Sigmoid colon (tissue), 7 donors: ENCODE results near the gene LMO7. TPM values are rescaled to one million over a fixed set of nuclear protein-coding genes. Genes with fewer than 3 reads are reported as not detected.

Experiments used
- DNase-seq: peaks from one replicate; pipeline ENCODE4 v3.0.0-alpha.2; 2019
- H3K27ac ChIP-seq, 4 donors: fragments of 200-600 bp; sonication (generic); one replicate each; pipeline ENCODE4 v1.5.1; 2016 to 2019; ENCODE audit warnings: mild to moderate bottlenecking in 1 of 4
- H3K27me3 ChIP-seq, 3 donors: fragments of 200-600 bp; sonication (generic); one replicate each; pipeline ENCODE4 v1.5.1; 2019; ENCODE audit warnings: mild to moderate bottlenecking in 1 of 3
- H3K36me3 ChIP-seq, 4 donors: fragments of 200-600 bp; sonication (generic); one replicate each; pipeline ENCODE4 v1.5.1; 2016 to 2019
- H3K4me1 ChIP-seq, 4 donors: fragments of 200-600 bp; sonication (generic); one replicate each; pipeline ENCODE4 v1.5.1; 2017 to 2019
- H3K4me3 ChIP-seq, 4 donors: fragments of 200-600 bp; sonication (generic); one replicate each; pipeline ENCODE4 v1.5.1; 2017 to 2019; ENCODE audit warnings: mild to moderate bottlenecking in 2 of 4, moderate library complexity in 1 of 4
- H3K9me3 ChIP-seq, 4 donors: fragments of 200-600 bp in 3 of 4; sonication (generic) in 3 of 4; one replicate each; pipeline versions ENCODE4 v1.5.1 to v1.6.1; 2013 to 2019
- EP300 ChIP-seq, 4 donors: sonication (generic); formaldehyde crosslinking; IDR thresholded peaks; one replicate each; pipeline ENCODE4 v1.6.1; 2017; ENCODE audit warnings: antibody characterized with exemption in 4 of 4
- POLR2A ChIP-seq, 2 donors: fragments of 450-650 bp; IDR thresholded peaks; one replicate each; pipeline ENCODE4 v1.6.1; 2016; ENCODE audit warnings: antibody characterized with exemption in 2 of 2, mild to moderate bottlenecking in 2 of 2, moderate library complexity in 2 of 2
- POLR2AphosphoS5 ChIP-seq, 4 donors: sonication (generic); formaldehyde crosslinking; IDR thresholded peaks; one replicate each; pipeline ENCODE4 v1.6.1; 2017; ENCODE audit warnings: antibody characterized with exemption in 4 of 4
- WGBS, 2 donors: extraction: QIAGEN DNeasy Blood & Tissue Kit; methylation state at CpG; one replicate each; pipeline ENCODE4 v1.1.7; 2013; 5-methylcytosine and 5-hydroxymethylcytosine counted together
- intact Hi-C: fragments of 100-400 bp; cut with DNase I; formaldehyde crosslinking; loops from one replicate; pipeline ENCODE4 v1.15.1; 2023
- polyA plus RNA-seq, 3 donors: library from polyadenylated mRNA; stranded (reverse); fragments of 200-250 nt; gene quantifications; one replicate each; pipeline ENCODE4 v1.2.3, GENCODE V29; 2013
- total RNA-seq, 4 donors: library from RNA; depleted of rRNA; stranded (reverse); fragments of >200 nt; gene quantifications; one replicate each; pipeline ENCODE4 v1.1.0, GENCODE V29; 2016
- TF ChIP-seq, protein P1 (sequence below), 4 experiments: fragments of 450-650 bp in 3 of 4; fragments of 200-600 bp in 1 of 4; IDR thresholded peaks; one replicate each; pipeline ENCODE4 v1.5.1; 2016 to 2019; ENCODE audit warnings: antibody characterized with exemption in 4 of 4, mild to moderate bottlenecking in 3 of 4, moderate library complexity in 2 of 4
- donor health status: healthy with polysubstance abuse.
- donor health status: Bipolar disorder and iron deficiency.
- donor health status: healthy.

Gene LMO7
- total and polyA plus RNA-seq, 7 donors = 5.0 to 66.4 (median 19.4) TPM

DNA sequence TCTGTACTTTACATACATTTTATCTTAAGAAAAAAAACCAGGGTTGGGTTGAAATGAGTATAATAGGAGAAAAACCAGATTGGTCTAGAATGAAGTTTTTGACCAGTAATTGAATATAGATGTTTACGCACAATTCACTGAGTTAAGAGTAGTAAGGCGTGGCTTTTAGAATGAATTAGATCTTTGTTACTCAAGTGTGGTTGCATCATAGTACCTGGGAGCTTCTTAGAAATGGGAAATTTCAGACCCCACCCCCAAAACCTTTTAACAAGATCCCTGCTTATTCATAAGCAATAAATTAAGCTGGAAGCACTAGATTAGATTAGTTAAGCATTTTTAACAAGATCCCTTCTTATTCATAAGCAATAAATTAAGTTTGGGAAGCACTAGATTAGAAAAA is 28.7 kb upstream of the LMO7 start:
- TF ChIP-seq POLR2AphosphoS5 (IDR thresholded peaks at IDR 0.05) = no peak
- TF ChIP-seq POLR2A (IDR thresholded peaks at IDR 0.05) = no peak
- TF ChIP-seq EP300 (IDR thresholded peaks at IDR 0.05) = no peak
- TF ChIP-seq, protein P1, sequence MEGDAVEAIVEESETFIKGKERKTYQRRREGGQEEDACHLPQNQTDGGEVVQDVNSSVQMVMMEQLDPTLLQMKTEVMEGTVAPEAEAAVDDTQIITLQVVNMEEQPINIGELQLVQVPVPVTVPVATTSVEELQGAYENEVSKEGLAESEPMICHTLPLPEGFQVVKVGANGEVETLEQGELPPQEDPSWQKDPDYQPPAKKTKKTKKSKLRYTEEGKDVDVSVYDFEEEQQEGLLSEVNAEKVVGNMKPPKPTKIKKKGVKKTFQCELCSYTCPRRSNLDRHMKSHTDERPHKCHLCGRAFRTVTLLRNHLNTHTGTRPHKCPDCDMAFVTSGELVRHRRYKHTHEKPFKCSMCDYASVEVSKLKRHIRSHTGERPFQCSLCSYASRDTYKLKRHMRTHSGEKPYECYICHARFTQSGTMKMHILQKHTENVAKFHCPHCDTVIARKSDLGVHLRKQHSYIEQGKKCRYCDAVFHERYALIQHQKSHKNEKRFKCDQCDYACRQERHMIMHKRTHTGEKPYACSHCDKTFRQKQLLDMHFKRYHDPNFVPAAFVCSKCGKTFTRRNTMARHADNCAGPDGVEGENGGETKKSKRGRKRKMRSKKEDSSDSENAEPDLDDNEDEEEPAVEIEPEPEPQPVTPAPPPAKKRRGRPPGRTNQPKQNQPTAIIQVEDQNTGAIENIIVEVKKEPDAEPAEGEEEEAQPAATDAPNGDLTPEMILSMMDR (IDR thresholded peaks at IDR 0.05) = no peak
- intact Hi-C loops = no loop called here
- H3K36me3 ChIP-seq = peaks cover 0 to 20% (median 0%) of the 10 kb centered on the region in 4 donors
- WGBS, 2 donors = 79 to 91% methylated on average over 2 of the region's 2 CpGs
- no peaks in the 10 kb centered on the region for H3K27me3 ChIP-seq
- H3K4me1 ChIP-seq = no peaks in the 10 kb centered on the region
- no peaks in the 10 kb centered on the region for H3K9me3 ChIP-seq
- H3K27ac ChIP-seq = no peak overlapping the region
- H3K4me3 ChIP-seq = no peak overlapping the region
- no peak for DNase-seq

DNA sequence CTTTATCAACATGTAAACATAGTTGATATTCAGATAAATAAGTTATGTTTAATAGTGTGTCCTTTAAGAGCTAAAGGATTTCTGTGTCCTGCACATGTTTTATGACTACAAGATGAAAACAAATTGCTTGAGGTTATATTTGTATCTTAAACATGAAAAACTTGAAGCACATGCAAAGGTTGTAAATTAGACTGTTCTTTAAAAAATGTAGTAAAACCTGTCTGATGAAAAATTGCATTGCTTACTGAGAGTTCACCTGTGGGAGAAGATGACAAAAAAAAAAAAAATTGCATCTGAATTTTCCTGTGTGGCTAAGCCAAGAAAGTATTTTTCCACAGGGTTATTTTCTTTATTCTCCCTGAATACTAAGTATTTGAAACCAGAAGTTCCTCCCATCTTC is 25.7 kb upstream of the LMO7 start:
- Histone ChIP-seq H3K27me3 (no peaks in the 10 kb centered on the region), H3K27ac (no peak overlapping the region), H3K4me3 (no peak overlapping the region), H3K4me1 (no peaks in the 10 kb centered on the region), H3K9me3 (no peaks in the 10 kb centered on the region), H3K36me3 (peaks cover 0 to 18% (median 0%) of the 10 kb centered on the region in 4 donors)
- TF ChIP-seq POLR2AphosphoS5 (IDR thresholded peaks at IDR 0.05) = no peak
- TF ChIP-seq POLR2A (IDR thresholded peaks at IDR 0.05) = no peak
- TF ChIP-seq EP300 (IDR thresholded peaks at IDR 0.05) = no peak
- TF ChIP-seq, protein P1 (IDR thresholded peaks at IDR 0.05) = no peak
- intact Hi-C loops = no loop called here
- DNase-seq = no peak

DNA sequence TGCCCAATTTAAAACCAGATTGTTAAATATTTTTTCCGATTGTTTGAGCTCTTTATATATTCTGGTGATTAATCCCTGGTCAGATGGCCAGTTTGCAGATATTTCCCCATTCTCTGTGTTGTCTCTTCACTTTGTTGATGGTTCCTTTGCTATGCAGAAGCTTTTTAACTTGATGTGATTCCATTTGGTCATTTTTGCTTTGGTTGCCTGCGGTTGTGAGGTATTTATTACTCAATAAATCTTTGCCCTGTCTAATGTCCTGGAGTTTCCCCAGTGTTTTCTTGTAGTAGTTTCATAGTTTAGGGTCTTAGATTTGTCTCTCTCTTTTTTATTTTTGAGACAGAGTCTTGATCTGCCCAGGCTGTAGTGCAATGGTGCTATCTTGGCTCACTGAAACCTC is 23.8 kb upstream of the LMO7 start:
- WGBS, 2 donors = 83 to 86% methylated on average over 2 of the region's 2 CpGs
- Histone ChIP-seq H3K9me3 (no peaks in the 10 kb centered on the region), H3K4me1 (no peaks in the 10 kb centered on the region), H3K36me3 (no peaks in the 10 kb centered on the region), H3K27me3 (no peaks in the 10 kb centered on the region), H3K27ac (no peak overlapping the region), H3K4me3 (no peak overlapping the region)
- no peak for DNase-seq
- TF ChIP-seq POLR2AphosphoS5 (IDR thresholded peaks at IDR 0.05) = no peak
- TF ChIP-seq, protein P1 (IDR thresholded peaks at IDR 0.05) = no peak
- TF ChIP-seq EP300 (IDR thresholded peaks at IDR 0.05) = no peak
- no peak for TF ChIP-seq POLR2A (IDR thresholded peaks at IDR 0.05)
- intact Hi-C loops = no loop called here

DNA sequence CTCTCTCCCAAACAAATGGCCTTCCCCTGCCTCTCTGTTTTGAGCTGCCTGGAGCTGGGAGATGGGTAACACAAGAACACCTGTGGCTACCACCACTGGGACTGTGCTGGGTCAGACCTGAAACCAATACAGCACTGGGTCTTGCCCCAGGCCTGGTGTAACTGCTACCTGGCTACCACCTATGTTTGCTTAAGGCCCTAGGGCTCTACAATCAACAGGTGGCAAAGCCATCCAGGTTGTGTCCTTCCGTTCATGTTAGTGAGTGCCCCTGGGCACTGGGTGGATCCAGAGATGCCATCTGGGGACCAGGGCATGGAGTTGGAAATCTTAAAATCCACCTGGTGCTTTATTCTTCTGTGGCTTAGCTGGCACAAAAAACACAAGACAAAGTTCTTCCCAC is 18.9 kb upstream of the LMO7 start:
- H3K9me3 ChIP-seq = no peaks in the 10 kb centered on the region
- intact Hi-C loops = no loop called here
- TF ChIP-seq, protein P1 (IDR thresholded peaks at IDR 0.05) = no peak
- no peak for TF ChIP-seq POLR2AphosphoS5 (IDR thresholded peaks at IDR 0.05)
- TF ChIP-seq EP300 (IDR thresholded peaks at IDR 0.05) = no peak
- no peak for TF ChIP-seq POLR2A (IDR thresholded peaks at IDR 0.05)
- H3K4me1 ChIP-seq = no peaks in the 10 kb centered on the region
- DNase-seq = no peak
- H3K36me3 ChIP-seq = no peaks in the 10 kb centered on the region
- no peak overlapping the region for H3K4me3 ChIP-seq
- WGBS, 2 donors = 90 to 94% methylated on average over 1 of the region's 1 CpG
- H3K27ac ChIP-seq = no peak overlapping the region
- no peaks in the 10 kb centered on the region for H3K27me3 ChIP-seq

DNA sequence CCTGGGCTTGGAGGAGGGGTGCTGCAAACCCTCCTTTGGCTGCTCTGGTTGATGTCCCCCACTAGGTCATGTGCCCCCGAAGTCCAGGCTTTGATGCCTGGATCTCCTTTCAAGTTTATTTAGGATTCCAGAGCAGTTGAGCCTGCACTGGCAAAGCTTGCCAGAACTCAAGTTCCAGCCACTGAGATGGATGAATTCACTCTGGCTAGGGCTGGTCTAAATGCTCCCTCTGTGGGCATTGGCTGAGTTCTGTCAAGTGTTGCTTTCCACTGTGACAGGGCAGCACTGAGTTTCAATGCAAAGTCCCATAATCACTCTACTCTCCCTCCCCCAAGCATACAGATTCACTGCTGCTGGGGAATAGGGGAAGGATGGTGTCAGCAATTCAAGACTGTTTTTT is 17.8 kb upstream of the LMO7 start:
- Histone ChIP-seq H3K4me3 (no peak overlapping the region), H3K27ac (no peak overlapping the region), H3K36me3 (no peaks in the 10 kb centered on the region), H3K4me1 (no peaks in the 10 kb centered on the region), H3K9me3 (no peaks in the 10 kb centered on the region), H3K27me3 (no peaks in the 10 kb centered on the region)
- no peak for DNase-seq
- WGBS, 2 donors = 0% methylated on average over 1 of the region's 1 CpG
- intact Hi-C loops = no loop called here
- TF ChIP-seq EP300 (IDR thresholded peaks at IDR 0.05) (no peak), POLR2A (IDR thresholded peaks at IDR 0.05) (no peak), POLR2AphosphoS5 (IDR thresholded peaks at IDR 0.05) (no peak)
- TF ChIP-seq, protein P1 (IDR thresholded peaks at IDR 0.05) = no peak
